ENCODE results near the gene ADAM12. TPM values are rescaled to one million over a fixed set of nuclear protein-coding genes. Genes with fewer than 3 reads are reported as not detected.

Gene ADAM12
- total RNA-seq, 2 experiments from 2014 or later = 1.2 to 1.5 TPM

GRCh38 chr10:126131341-126131740, 256.9 kb downstream of the ADAM12 start:
- ChIA-PET POLR2A (no interaction called here), CTCF (no interaction called here)
- ATAC-seq (ENCODE audit: poor library complexity) (no peak), DNase-seq (no peak)
- no peak overlapping the region for H3K27ac ChIP-seq (ENCODE audit: low read depth in 1 of 2, low read length in 2 of 2)
- H3K27me3 ChIP-seq (ENCODE audit: control insufficient read depth in 1 of 2, insufficient read depth in 2 of 2, low read length in 2 of 2) = no peaks in the 10 kb centered on the region
- no peak overlapping the region for H3K27ac Mint-ChIP-seq
- no peak for TF ChIP-seq CTCF (IDR thresholded peaks at IDR 0.05)
- H3K9me3 Mint-ChIP-seq = no peaks in the 10 kb centered on the region
- peaks cover 11% of the 10 kb centered on the region for H3K4me1 Mint-ChIP-seq (ENCODE audit: low read depth)
- no peak overlapping the region for H3K4me3 Mint-ChIP-seq
- peaks cover 0 to 6% of the 10 kb centered on the region in 2 experiments for H3K9me3 ChIP-seq (ENCODE audit: control insufficient read depth in 1 of 2, insufficient read depth in 1 of 2, low read length in 2 of 2)
- H3K4me3 ChIP-seq (ENCODE audit: low read length) = no peak overlapping the region
- H3K4me1 ChIP-seq (ENCODE audit: insufficient read depth, low read length) = peaks cover 3% of the 10 kb centered on the region
- H3K36me3 Mint-ChIP-seq (ENCODE audit: low read depth) = no peaks in the 10 kb centered on the region
- H3K27me3 Mint-ChIP-seq = no peaks in the 10 kb centered on the region
- intact Hi-C loops (cut with DNase I, micrococcal nuclease) = no loop called here
- no peaks in the 10 kb centered on the region for H3K36me3 ChIP-seq (ENCODE audit: insufficient read depth, low read length)

- H3K4me3 ChIP-seq (ENCODE audit: low read length) = no peak overlapping the region
- intact Hi-C loops (cut with DNase I, micrococcal nuclease) = no loop called here
- H3K36me3 Mint-ChIP-seq (ENCODE audit: low read depth) = no peaks in the 10 kb centered on the region
- no peak for ATAC-seq (ENCODE audit: poor library complexity)
- no peaks in the 10 kb centered on the region for H3K4me1 ChIP-seq (ENCODE audit: insufficient read depth, low read length)
- no peaks in the 10 kb centered on the region for H3K36me3 ChIP-seq (ENCODE audit: insufficient read depth, low read length)
- no peaks in the 10 kb centered on the region for H3K9me3 Mint-ChIP-seq
- H3K27ac Mint-ChIP-seq = no peak overlapping the region
- no peak overlapping the region for H3K4me3 Mint-ChIP-seq
- H3K27me3 ChIP-seq (ENCODE audit: control insufficient read depth in 1 of 2, insufficient read depth in 2 of 2, low read length in 2 of 2) = no peaks in the 10 kb centered on the region
- H3K4me1 Mint-ChIP-seq (ENCODE audit: low read depth) = peaks cover under 1% of the 10 kb centered on the region
- H3K27me3 Mint-ChIP-seq = no peaks in the 10 kb centered on the region
- POLR2A ChIA-PET = no interaction called here
- DNase-seq = no peak
- no peak for TF ChIP-seq CTCF (IDR thresholded peaks at IDR 0.05)
- CTCF ChIA-PET = no interaction called here
- H3K9me3 ChIP-seq (ENCODE audit: control insufficient read depth in 1 of 2, insufficient read depth in 1 of 2, low read length in 2 of 2) = peaks cover 0 to 6% of the 10 kb centered on the region in 2 experiments
- no peak overlapping the region for H3K27ac ChIP-seq (ENCODE audit: low read depth in 1 of 2, low read length in 2 of 2)
Measured at GRCh38 chr10:126130271-126130710, 258.0 kb downstream of the ADAM12 start.

GRCh38 chr10:126129026-126129425, 259.3 kb downstream of the ADAM12 start:
- Histone ChIP-seq H3K4me1 (ENCODE audit: insufficient read depth, low read length) (no peaks in the 10 kb centered on the region), H3K9me3 (ENCODE audit: control insufficient read depth in 1 of 2, insufficient read depth in 1 of 2, low read length in 2 of 2) (peaks cover 0 to 6% of the 10 kb centered on the region in 2 experiments), H3K36me3 (ENCODE audit: insufficient read depth, low read length) (no peaks in the 10 kb centered on the region), H3K27me3 (ENCODE audit: control insufficient read depth in 1 of 2, insufficient read depth in 2 of 2, low read length in 2 of 2) (no peaks in the 10 kb centered on the region), H3K4me3 (ENCODE audit: low read length) (no peak overlapping the region), H3K27ac (ENCODE audit: low read depth in 1 of 2, low read length in 2 of 2) (no peak overlapping the region)
- POLR2A ChIA-PET = no interaction called here
- Mint-ChIP-seq H3K4me3 (no peak overlapping the region), H3K4me1 (ENCODE audit: low read depth) (no peaks in the 10 kb centered on the region), H3K9me3 (no peaks in the 10 kb centered on the region), H3K36me3 (ENCODE audit: low read depth) (no peaks in the 10 kb centered on the region), H3K27ac (no peak overlapping the region), H3K27me3 (no peaks in the 10 kb centered on the region)
- intact Hi-C loops (cut with DNase I, micrococcal nuclease) = no loop called here
- ATAC-seq (ENCODE audit: poor library complexity) (no peak), DNase-seq (no peak)
- no peak for TF ChIP-seq CTCF (IDR thresholded peaks at IDR 0.05)
- CTCF ChIA-PET = no interaction called here

Data from CD4-positive, alpha-beta T cell (primary cell).